Peyer's patch (tissue), 4 donors: ENCODE measurements around the gene CD247. TPM values are rescaled to one million over a fixed set of nuclear protein-coding genes. Genes with fewer than 3 reads are reported as not detected.

Experiments
- DNase-seq, 3 donors: peaks; one replicate each; pipeline ENCODE4 v3.0.0-alpha.2; 2017 to 2019
- H3K27ac ChIP-seq, 4 donors: fragments of 200-600 bp; sonication (generic); one replicate each; pipeline ENCODE4 v1.5.1; 2016 to 2019
- H3K27me3 ChIP-seq, 2 donors: fragments of 200-600 bp; sonication (generic); one replicate each; pipeline ENCODE4 v1.5.1; 2019
- H3K36me3 ChIP-seq, 3 donors: fragments of 200-600 bp; sonication (generic); one replicate each; pipeline ENCODE4 v1.5.1; 2016 to 2019
- H3K4me1 ChIP-seq, 4 donors: fragments of 200-600 bp; sonication (generic); one replicate each; pipeline ENCODE4 v1.5.1; 2016 to 2019
- H3K4me3 ChIP-seq, 4 donors: fragments of 200-600 bp; sonication (generic); 1 replicate in 3 of 4; 2 replicates in 1 of 4; pipeline ENCODE4 v1.5.1; 2016 to 2019; ENCODE audit warnings: mild to moderate bottlenecking in 1 of 4
- H3K9me3 ChIP-seq, 4 donors: fragments of 200-600 bp; sonication (generic); one replicate each; pipeline ENCODE4 v1.5.1; 2016 to 2019; ENCODE audit warnings: mild to moderate bottlenecking in 1 of 4
- POLR2A ChIP-seq, 2 donors: fragments of 450-650 bp; IDR thresholded peaks; one replicate each; pipeline ENCODE4 v1.5.1; 2017; ENCODE audit warnings: antibody characterized with exemption in 2 of 2, mild to moderate bottlenecking in 2 of 2, moderate library complexity in 2 of 2
- total RNA-seq, 4 donors: library from RNA; depleted of rRNA; stranded (reverse); fragments of >200 nt; gene quantifications; one replicate each; pipeline ENCODE4 v1.1.0, GENCODE V29; 2016
- TF ChIP-seq, protein P1 (sequence below), 6 experiments: fragments of 450-650 bp in 4 of 6; fragments of 200-600 bp in 2 of 6; sonication (generic) in 1 of 6; IDR thresholded peaks; one replicate each; pipeline ENCODE4 v1.5.1; 2017 to 2019; ENCODE audit warnings: antibody characterized with exemption in 6 of 6, mild to moderate bottlenecking in 3 of 6, moderate library complexity in 1 of 6

CD247 gene
- total RNA-seq, 4 donors from 2014 or later: 1.9 to 7.4 (median 3.9) TPM; not detected in 1

- peaks cover 0 to 35% (median 0%) of the 10 kb centered on the region in 3 donors for H3K36me3 ChIP-seq
Measured at GRCh38 chr1:167413328-167413727, 105.0 kb downstream of the CD247 start.

GRCh38 chr1:167412920-167413319 lies 105.4 kb downstream of the CD247 start:
- DNase-seq: no peak
- H3K36me3 ChIP-seq: peaks cover 0 to 35% (median 0%) of the 10 kb centered on the region in 3 donors
- TF ChIP-seq POLR2A (IDR thresholded peaks at IDR 0.05): no peak
- TF ChIP-seq, protein P1, sequence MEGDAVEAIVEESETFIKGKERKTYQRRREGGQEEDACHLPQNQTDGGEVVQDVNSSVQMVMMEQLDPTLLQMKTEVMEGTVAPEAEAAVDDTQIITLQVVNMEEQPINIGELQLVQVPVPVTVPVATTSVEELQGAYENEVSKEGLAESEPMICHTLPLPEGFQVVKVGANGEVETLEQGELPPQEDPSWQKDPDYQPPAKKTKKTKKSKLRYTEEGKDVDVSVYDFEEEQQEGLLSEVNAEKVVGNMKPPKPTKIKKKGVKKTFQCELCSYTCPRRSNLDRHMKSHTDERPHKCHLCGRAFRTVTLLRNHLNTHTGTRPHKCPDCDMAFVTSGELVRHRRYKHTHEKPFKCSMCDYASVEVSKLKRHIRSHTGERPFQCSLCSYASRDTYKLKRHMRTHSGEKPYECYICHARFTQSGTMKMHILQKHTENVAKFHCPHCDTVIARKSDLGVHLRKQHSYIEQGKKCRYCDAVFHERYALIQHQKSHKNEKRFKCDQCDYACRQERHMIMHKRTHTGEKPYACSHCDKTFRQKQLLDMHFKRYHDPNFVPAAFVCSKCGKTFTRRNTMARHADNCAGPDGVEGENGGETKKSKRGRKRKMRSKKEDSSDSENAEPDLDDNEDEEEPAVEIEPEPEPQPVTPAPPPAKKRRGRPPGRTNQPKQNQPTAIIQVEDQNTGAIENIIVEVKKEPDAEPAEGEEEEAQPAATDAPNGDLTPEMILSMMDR (IDR thresholded peaks at IDR 0.05): no peak
- no peaks in the 10 kb centered on the region for H3K4me1 ChIP-seq
- H3K27me3 ChIP-seq: no peaks in the 10 kb centered on the region
- no peak overlapping the region for H3K27ac ChIP-seq
- H3K4me3 ChIP-seq: no peak overlapping the region
- no peaks in the 10 kb centered on the region for H3K9me3 ChIP-seq

More at GRCh38 chr1:167413328-167413727, 105.0 kb downstream of the CD247 start:
- no peak for DNase-seq
- H3K4me3 ChIP-seq: no peak overlapping the region
- H3K27me3 ChIP-seq: no peaks in the 10 kb centered on the region
- H3K9me3 ChIP-seq: no peaks in the 10 kb centered on the region
- no peaks in the 10 kb centered on the region for H3K4me1 ChIP-seq
- TF ChIP-seq POLR2A (IDR thresholded peaks at IDR 0.05): no peak
- TF ChIP-seq, protein P1 (IDR thresholded peaks at IDR 0.05): no peak
- no peak overlapping the region for H3K27ac ChIP-seq

DNA sequence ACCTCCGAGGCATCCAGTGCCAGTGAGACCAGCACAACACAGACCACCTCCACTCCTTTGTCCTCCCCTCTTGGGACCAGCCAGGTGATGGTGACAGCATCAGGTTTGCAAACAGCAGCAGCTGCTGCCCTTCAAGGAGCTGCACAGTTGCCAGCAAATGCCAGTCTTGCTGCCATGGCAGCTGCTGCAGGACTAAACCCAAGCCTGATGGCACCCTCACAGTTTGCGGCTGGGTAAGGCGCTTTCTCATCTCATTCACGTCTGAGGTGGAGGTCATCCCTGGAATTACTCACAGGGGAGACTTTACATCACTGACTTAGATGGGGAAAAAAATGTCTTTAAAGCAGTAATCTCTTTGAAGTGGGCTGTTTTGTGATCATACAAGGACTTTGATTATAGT lies 106.3 kb downstream of the CD247 start:
- DNase-seq: no peak
- Histone ChIP-seq H3K4me3 (no peak overlapping the region), H3K27me3 (no peaks in the 10 kb centered on the region), H3K36me3 (peaks cover 0 to 35% (median 0%) of the 10 kb centered on the region in 3 donors), H3K4me1 (no peaks in the 10 kb centered on the region), H3K9me3 (no peaks in the 10 kb centered on the region), H3K27ac (no peak overlapping the region)
- no peak for TF ChIP-seq POLR2A (IDR thresholded peaks at IDR 0.05)
- TF ChIP-seq, protein P1 (IDR thresholded peaks at IDR 0.05): no peak

DNA sequence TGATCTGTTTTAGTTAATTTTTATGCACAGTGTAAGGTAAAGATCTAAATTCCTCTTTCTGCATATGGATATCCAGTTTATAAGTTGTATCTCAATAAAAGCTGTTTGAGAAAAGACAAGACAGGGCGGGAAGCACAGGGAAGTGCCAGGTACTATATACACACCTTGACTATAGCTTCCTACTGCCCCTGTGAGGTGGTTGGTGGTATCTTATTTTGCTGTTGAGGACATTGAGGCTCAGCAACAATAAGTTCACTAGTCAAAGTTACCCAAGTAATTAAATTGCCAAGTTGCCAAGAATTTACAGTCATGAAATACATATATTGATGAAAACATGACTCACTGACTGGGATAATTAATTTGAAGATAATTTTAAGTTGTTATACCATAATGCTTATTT lies 109.1 kb downstream of the CD247 start:
- TF ChIP-seq, protein P1 (IDR thresholded peaks at IDR 0.05): peak in 4 of 6 experiments; percentile 20 to 38 (median 34)
- no peak for TF ChIP-seq POLR2A (IDR thresholded peaks at IDR 0.05)
- H3K36me3 ChIP-seq: peaks cover 0 to 28% (median 0%) of the 10 kb centered on the region in 3 donors

GRCh38 chr1:167408355-167408754 lies 110.0 kb downstream of the CD247 start:
- no peaks in the 10 kb centered on the region for H3K9me3 ChIP-seq
- peaks cover 0 to 22% (median 0%) of the 10 kb centered on the region in 3 donors for H3K36me3 ChIP-seq
- TF ChIP-seq POLR2A (IDR thresholded peaks at IDR 0.05): no peak
- TF ChIP-seq, protein P1 (IDR thresholded peaks at IDR 0.05): no peak
- no peak overlapping the region for H3K27ac ChIP-seq
- H3K27me3 ChIP-seq: no peaks in the 10 kb centered on the region
- H3K4me3 ChIP-seq: no peak overlapping the region
- no peaks in the 10 kb centered on the region for H3K4me1 ChIP-seq
- no peak for DNase-seq

More for the DNA sequence above, 109.1 kb downstream of the CD247 start:
- Histone ChIP-seq H3K27ac (no peak overlapping the region), H3K27me3 (no peaks in the 10 kb centered on the region), H3K4me3 (no peak overlapping the region), H3K4me1 (no peaks in the 10 kb centered on the region), H3K9me3 (no peaks in the 10 kb centered on the region)
- DNase-seq: no peak

DNA sequence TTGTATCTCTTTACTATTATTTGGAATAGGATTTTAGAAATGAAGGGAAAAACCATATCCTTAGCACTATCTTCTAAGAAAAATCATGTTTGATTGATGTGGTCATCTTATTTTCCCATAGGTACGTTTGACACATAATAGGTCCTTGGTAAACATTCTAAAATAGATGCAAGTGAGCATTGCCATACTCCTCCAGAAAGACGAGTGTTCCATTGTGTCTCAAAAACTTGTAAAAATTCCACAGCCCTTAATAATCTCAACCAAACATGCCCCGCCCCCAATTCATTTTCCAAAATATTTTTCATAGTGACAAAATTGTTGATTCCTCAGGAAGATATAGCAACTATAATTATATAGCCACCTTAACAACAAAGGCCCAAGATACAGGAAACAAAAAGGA lies 113.4 kb downstream of the CD247 start:
- Histone ChIP-seq H3K4me1 (no peaks in the 10 kb centered on the region), H3K36me3 (peaks cover 0 to 5% (median 0%) of the 10 kb centered on the region in 3 donors), H3K27me3 (no peaks in the 10 kb centered on the region), H3K27ac (no peak overlapping the region), H3K9me3 (no peaks in the 10 kb centered on the region), H3K4me3 (no peak overlapping the region)
- TF ChIP-seq POLR2A (IDR thresholded peaks at IDR 0.05): no peak
- TF ChIP-seq, protein P1 (IDR thresholded peaks at IDR 0.05): no peak
- DNase-seq: no peak
